HG02610 (cell line): Measurements from ENCODE around the gene PATL1.
A peak's percentile ranks its signal among the peaks of the same experiment; 100 is the strongest.
"Not testable (repeated sequence)": the region's sequence is repeated elsewhere in the genome, so short reads cannot be mapped to it uniquely, and the experiment has no call there.

Experiments used
- ATAC-seq: cut with Tn5 transposase; IDR thresholded peaks from one replicate; pipeline ENCODE4 v1.9.1; 2021; ENCODE audit warnings: mild to moderate bottlenecking, moderate library complexity; ENCODE audit not compliant: unreplicated experiment

The PATL1 gene, protein sequence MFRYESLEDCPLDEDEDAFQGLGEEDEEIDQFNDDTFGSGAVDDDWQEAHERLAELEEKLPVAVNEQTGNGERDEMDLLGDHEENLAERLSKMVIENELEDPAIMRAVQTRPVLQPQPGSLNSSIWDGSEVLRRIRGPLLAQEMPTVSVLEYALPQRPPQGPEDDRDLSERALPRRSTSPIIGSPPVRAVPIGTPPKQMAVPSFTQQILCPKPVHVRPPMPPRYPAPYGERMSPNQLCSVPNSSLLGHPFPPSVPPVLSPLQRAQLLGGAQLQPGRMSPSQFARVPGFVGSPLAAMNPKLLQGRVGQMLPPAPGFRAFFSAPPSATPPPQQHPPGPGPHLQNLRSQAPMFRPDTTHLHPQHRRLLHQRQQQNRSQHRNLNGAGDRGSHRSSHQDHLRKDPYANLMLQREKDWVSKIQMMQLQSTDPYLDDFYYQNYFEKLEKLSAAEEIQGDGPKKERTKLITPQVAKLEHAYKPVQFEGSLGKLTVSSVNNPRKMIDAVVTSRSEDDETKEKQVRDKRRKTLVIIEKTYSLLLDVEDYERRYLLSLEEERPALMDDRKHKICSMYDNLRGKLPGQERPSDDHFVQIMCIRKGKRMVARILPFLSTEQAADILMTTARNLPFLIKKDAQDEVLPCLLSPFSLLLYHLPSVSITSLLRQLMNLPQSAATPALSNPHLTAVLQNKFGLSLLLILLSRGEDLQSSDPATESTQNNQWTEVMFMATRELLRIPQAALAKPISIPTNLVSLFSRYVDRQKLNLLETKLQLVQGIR

DNA sequence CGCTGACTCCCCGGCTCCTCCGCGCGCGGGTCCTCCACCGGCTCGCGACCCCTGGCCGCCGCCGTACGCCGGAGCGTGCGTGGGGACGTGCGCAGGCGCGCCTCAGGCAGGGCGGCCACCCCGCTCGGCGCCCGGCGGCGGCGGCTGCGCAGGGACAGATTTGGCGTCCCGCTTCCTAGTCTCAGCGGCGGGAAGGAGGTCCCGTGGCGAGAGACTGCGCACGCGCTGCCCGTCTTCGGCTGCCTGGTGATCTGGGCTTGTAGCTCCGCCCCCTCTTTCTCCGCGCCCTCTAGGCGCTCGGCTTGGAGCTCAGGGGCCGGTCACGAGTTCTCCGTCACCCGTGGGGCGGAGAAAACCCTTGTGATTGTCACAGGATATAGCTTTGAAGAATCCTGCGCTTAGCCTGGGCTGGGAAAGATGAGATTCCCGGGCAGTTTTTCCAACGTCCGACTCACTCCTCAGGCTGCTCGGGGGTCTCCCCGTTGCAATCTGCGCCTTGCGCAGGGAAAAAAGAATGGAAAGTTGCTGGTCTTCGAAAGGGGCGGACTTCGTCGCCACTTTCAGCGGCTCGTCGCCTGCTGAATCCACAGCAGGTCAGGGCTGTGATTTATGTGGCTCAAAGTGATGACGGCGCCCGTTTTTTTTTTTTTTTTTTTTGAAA is at the start of gene PATL1:
PATL1 (minus strand) TSS at position 88 of the 661 bp plus-strand sequence. CDS start 142 bp downstream, outside the sequence.
- peak; percentile 94 for ATAC-seq

DNA sequence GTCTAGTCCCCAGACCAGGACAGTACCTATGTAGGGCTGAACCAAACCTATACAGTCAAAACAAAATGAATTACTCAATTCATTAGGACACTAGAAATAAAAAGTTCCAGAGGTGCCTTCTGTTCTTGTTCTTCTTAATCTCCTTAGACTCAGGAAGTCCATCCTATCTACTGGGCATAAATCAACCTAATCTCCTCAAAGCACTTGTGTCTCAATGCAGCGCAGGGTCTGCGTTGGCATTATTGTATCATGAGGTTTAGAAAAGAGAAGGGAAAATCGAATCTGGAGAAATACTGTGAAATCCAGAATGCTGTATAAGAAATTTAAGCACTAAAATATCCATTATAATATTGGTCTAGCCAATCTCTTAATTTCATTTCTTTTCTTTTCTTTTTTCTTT is 47.2 kb upstream of the PATL1 start:
- ATAC-seq, result no peak

DNA sequence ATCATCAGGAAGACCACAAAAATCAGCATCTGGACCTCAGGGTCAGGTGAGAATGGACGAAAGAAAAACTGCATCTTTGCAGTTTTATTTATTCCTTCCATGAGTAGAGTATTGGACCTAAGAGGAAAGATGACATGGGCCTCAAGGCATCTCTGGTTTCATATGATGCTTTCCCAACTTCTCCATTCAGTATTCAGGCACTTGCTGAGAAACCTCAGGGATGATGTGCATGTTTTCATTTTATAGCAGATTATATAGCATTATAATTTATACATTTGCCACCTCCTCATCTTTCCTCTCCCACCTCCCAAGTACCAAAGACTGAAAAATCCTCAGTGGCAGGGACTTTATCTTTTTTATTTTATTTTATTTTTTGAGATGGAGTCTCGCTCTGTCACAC is 44.9 kb upstream of the PATL1 start, which contains the start of gene OR10V1:
OR10V1 (minus strand) TSS at position 101 of the 400 bp plus-strand sequence; CDS start at position 101, 0 bp downstream.
- no peak for ATAC-seq

DNA sequence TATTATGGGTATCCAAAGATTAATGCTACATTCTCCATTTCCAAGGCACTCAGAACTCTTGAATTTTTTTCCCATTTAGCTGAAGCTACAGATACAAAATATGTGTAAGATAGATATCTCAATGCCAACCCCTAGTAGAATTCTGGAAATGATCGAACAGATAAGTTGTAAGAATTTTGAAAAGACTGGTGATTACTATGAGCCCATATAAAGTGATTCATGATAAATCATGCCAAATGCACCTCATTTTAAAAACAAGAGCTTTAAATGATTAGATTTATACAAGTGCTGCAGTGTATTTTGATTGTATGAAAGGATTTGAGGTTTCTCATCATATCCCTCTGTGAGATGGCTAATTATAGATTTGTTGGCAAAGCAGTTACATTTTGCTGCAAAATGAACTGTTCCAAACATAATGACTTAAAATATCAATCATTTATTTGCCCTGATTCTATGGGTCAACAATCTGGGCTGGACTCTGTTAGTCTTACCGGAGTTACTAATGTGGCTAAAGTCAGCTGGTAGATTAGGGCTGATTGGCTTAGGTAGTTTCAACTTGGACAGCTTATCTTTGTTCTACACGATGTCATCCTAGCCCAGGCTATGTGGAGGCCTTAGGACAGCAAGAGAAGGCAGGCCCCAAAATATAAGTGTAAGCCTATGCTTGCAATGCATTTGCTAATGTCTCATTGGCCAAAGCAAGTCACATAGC is 41.5 kb upstream of the PATL1 start:
- ATAC-seq, result no peak

DNA sequence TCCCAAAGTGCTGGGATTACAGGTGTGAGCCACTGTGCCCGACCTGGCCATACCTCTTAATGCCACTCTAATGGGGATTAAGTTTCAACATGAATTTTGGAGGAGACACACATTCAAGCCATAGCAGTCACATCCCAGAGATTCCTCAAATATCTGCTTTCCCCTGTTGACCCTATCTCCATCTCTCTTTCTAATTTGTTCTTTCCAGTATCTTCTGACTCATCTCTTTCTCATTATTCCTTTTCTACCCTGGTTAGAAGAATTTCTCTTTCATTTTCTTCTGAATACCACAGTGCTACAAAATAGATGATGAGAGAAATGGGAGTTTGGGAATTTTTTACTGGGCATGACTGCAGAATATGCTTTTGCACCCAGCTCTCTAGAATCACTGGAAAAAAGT is 39.7 kb upstream of the PATL1 start:
- ATAC-seq, result no peak

DNA sequence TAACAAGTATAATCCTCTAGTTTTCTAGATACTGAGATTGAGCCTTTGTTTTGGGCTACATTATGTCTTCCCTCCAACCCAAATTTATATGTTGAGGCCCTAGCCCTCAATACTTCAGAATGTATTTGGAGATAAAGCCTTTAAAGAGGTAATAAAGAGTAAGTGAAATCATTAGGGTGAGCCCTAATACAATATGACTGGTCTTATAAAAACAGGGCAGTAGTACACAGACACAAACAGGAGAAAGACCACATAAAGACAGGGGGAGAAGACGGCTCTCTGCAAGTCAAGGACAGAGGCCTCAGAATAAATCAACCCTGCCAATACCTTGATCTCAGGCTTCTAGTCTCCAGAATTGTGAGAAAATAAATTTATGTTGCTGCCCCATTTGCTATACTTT is 38.5 kb upstream of the PATL1 start:
- ATAC-seq, result no peak

DNA sequence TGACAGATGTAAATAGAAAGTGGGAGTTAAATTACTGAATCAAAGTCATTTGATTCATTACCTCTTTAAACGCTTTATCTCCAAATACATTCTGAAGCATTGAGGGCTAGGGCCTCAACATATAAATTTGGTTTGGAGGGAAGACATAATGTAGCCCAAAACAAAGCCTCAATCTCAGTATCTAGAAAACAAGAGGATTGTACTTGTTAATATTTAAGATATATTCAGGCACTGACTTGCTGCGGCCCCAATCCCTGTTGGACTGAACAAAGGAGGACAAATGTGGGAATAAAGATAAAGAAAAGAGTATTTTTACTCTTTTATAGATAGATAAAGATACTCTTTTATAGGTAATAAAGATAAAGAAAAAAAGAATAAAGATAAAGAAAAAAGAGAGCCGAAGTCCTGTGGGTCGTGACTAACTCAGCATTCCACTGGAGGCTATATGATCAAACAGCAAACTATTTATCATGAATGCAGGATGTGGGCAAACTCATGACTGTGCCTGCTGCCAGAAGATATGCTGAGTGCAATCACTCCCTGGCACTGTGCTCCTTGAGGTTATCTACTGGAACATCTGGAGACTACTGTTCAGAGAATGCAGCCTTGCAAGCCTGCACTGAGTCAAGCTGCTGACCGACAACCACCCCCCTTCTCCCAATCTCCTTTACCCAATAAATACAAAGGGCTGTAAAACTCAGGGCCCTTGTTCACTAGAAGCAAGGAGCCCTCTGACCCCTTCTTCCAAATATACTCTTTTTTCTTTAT is 37.9 kb upstream of the PATL1 start:
- no peak for ATAC-seq

DNA sequence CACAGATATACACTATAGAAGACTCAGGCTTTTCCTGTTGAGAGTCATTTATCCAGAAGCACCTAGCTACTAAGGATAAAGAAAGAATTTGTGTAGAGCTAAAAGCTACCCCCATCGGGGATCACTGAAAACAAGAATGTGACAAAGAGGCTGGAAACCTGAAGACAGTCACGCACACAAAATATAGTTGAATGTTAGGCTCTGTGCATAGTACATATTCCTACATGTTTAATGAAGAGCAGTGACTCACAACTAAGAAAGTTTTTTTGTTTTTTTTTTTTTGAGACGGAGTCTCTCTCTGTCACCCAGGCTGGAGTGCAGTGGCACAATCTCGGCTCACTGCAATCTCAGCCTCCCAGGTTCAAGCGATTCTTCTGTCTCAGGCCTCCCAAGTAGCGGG is 36.5 kb upstream of the PATL1 start:
- ATAC-seq, result no peak

DNA sequence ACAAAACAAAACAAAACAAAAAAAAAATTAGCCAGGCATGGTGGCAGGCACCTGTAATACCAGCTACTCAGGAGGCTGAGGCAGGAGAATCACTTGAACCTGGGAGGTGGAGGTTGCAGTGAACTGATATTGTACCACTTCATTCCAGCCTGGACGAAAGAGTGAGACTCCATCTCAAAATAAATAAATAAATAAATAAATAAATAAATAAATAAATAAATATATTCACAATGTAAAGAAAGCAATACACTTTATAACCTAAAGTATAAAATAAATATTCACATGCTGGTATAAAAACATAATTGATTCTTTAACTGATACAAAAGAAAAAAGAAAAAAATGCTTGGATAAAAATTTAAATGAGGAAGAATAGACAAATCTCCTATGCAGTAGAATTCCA is 34.7 kb upstream of the PATL1 start:
- ATAC-seq, result not testable (repeated sequence)

DNA sequence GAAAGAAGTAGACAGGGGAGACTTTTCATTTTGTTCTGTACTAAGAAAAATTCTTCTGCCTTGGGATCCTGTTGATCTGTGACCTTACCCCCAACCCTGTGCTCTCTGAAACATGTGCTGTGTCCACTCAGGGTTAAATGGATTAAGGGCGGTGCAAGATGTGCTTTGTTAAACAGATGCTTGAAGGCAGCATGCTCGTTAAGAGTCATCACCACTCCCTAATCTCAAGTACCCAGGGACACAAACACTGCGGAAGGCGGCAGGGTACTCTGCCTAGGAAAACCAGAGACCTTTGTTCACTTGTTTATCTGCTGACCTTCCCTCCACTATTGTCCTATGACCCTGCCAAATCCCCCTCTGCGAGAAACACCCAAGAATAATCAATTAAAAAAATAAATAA is 31.3 kb upstream of the PATL1 start:
- not testable (repeated sequence) for ATAC-seq

DNA sequence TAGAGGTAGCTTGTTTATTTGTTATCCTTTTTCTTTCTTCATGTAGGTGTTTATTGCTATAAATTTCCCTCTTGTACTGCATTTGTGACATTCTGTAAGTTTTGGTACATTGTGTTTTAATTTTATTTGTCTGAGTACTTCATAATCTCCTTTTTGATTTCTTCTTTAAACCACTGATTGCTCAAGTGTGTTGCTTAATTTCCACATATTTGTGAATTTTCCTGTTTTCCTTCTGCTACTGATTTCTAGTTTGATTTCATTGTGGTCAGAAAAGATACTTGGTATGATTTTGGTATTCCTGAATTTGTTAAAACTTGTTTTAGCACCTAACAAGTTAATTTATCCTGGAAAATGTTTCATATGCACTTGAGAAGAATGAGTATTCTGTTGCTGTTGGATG is 29.7 kb upstream of the PATL1 start:
- ATAC-seq, result no peak

DNA sequence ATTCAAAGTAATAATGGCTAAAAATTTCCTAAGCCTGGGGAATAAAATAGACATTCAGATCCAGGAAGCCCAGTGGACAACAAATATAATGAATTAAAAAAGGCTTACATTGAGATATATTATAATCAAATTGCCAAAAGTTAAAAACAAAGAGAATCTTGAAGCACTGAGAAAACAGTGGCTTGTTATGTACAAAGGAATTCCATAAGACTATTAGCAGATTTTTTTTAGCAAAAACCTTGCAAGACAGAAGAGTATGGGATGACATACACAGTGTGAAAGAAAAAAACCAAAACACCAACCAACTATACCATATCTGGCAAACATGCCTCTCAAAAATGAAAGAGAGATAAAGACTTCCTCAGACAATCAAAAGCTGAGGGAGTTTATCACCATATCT is 24.1 kb upstream of the PATL1 start:
- ATAC-seq, result no peak

DNA sequence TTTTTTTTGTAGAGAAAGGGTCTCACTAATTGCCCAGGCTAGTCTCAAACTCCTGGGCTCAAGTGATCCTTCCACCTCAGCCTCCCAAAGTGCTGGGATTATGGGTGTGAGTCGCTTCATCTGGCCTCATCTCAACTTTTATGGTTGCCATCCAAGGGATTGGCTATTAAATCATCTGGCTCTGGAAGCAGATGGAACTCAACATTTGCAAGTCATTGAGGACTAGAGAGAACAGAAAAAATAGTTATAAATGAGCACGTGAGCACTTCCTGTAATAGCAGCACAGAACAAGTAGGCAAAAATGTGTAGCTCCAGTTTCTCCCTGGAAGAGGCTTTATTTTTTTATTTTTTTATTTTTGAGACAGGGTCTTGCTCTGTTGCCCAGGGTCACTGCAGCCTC is 22.3 kb upstream of the PATL1 start:
- ATAC-seq, result no peak

DNA sequence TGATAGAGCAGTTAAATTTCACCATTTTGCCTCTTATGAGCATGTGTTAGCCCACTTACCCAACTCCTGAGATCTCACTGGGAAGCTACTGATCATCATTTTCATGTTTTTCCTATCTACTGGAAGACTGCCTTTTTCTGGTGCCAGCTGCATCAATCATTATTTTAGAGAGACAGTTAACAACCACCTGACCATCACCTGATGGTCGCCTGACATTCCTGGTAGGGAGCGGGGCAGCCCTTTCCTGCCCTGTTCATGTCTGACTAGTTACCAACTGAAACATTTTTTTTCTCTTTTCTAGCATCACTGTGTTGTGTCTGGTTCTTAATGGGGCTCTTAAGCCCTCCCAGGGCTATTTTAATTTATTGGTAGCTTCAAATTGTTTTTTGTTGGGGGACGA is 20.2 kb upstream of the PATL1 start:
- no peak for ATAC-seq

DNA sequence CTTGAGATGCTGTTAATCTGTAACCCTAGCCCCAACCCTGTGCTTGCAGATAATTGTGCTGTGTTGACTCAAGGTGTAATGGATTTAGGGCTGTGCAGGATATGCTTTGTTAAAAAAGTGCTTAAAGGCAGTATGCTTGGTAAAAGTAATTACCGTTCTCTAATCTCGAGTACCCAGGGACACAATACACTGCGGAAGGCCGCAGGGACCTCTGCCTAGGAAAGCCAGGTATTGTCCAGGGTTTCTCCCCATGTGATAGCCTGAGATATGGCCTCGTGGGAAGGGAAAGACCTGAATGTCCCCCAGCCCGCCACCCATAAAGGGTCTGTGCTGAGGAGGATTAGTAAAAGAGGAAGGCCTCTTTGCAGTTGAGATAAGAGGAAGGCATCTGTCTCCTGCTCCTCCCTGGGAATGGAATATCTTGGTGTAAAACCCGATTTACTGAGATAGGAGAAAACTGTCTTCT is 12.5 kb upstream of the PATL1 start:
- not testable (repeated sequence) for ATAC-seq

DNA sequence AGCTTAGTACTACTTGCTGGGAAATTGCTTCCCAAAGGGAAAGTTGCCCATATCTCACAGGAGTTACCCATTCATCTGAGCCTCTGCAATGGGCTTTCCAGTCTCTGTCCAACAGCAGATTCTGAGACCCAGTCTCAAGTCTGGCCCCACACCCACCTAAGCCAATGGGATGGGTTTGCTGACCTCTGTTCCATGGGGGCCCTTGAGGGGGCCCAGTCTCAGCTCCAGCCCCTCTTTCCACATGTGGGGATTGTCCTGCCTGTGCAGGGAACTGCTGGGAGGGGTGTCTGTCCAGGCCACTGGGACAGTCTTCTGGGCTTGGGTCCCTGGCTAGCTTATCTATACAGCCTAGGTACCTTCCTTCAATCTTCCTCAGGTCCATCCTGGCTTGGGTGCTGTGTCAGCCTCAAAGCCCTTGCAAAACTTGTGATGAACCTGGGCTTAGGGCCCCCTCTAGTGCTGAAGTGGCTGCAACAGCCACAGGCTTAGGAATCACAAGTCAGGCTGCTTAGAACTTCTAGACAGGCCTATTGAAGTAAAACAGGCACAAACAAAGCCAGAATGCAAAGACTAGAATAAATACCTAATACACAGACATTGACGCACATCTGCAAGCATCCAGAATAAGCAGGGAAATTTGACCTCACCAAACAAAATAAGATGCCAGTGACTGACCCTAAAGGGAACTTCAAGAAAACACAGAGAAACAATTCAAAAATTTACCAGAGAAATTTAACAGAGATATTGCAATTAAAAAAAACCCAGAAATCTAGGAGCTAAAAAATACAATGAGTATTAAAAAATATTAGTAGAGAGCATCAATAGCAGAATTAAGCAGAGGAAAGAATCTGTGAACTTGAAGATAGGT is 11.7 kb upstream of the PATL1 start:
- peak; percentile 87 for ATAC-seq

DNA sequence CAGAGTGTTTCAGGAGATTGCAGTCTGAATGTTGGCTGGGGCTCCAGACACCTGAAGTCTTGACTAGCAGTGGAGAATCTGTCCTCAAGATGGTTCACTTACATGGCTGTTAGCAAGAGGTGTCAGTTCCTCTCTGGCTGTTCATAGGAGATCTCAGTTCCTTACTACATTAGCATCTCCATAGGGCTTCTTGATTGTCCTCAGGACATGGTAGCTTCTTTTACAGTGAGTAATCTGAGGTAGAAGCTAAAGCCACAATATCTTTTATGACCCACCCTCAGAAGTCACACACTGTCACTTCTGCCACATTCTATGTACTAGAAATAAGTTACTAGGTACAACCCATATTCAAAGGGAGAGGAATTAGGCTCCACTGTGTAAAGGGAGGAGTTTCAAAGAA is 10.5 kb upstream of the PATL1 start:
- no peak for ATAC-seq

DNA sequence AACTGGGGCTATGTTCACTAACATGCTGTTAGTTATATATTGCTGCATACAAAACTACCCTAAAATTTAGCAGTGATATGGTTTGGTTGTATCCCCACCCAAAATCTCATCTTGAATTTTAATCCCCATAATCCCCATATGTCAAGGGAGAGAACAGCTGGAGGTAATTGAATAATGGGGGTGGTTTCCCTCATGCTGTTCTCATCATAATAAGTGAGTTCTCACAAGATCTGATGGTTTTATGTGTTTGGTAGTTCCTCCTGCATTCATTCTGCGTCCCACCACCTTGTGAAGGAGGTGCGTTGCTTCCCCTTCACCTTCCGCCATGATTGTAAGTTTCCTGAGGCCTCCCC is 10.0 kb upstream of the PATL1 start:
- ATAC-seq, result no peak

DNA sequence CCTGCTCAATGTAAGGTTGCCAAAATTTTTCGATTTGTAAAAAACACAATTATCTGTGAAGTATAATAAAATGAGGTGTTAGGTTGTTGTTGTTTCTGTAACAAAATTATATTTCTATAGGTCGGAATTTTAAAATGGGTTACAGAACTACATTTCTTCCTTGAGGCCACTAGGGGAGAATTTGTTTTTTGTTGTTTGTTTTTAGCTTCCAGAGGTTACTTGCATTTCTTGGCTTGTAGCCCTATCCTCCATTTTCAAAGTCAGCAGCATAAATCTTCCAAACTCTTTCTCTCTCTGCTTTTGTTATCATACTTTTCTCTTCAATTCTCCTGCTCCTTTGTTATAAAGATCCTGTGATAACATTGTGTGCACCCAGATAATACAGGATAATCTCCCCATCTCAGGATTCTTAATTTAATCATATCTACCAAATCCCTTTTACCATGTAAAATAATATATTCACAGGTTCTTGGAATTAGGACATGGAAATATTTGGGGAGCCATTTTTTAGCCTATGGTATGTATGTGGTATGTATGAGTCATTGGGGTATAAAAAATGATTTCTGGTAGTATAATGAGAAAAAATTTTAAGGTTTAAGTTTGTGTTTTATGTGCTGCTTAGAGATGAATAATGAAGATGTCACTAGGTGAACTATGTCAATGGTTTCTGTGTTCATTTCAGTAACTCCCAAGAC is 9.4 kb upstream of the PATL1 start:
- no peak for ATAC-seq
